HL-60 (cell line): ENCODE data around the gene CEP164.

ENCODE experiments used
- DNase-seq, 2 experiments: peaks; one replicate each; pipeline ENCODE4 v3.0.0-alpha.2; 2010 to 2020; ENCODE audit warnings: low read depth in 1 of 2, low spot score in 1 of 2
- H3K27ac ChIP-seq: fragments of 250-450 bp; sonication (Bioruptor Pico); replicated peaks from 2 replicates; pipeline ENCODE4 v1.5.1; 2020; ENCODE audit warnings: mild to moderate bottlenecking, moderate library complexity
- H3K27me3 ChIP-seq: fragments of 250-450 bp; sonication (Bioruptor Pico); 2 replicates; pipeline ENCODE4 v1.5.1; 2021; ENCODE audit warnings: mild to moderate bottlenecking, moderate library complexity; ENCODE audit not compliant: insufficient read depth, poor library complexity, severe bottlenecking
- H3K4me3 ChIP-seq: replicated peaks from 2 replicates; pipeline ENCODE4 v1.5.1; 2011; ENCODE audit warnings: mild to moderate bottlenecking, control low read depth, low read length; ENCODE audit not compliant: insufficient read depth
- GABPA ChIP-seq: IDR thresholded peaks from 2 replicates; pipeline ENCODE4 v1.6.1; 2012; ENCODE audit warnings: low read depth
- POLR2AphosphoS5 ChIP-seq: IDR thresholded peaks from 2 replicates; pipeline ENCODE4 v1.6.1; 2012; ENCODE audit warnings: low read depth
- REST ChIP-seq: IDR thresholded peaks from 2 replicates; pipeline ENCODE4 v1.6.1; 2012; ENCODE audit warnings: low read depth; ENCODE audit not compliant: insufficient replicate concordance
- SPI1 ChIP-seq: IDR thresholded peaks from 2 replicates; pipeline ENCODE4 v1.6.1; 2012; ENCODE audit warnings: low read depth, mild to moderate bottlenecking, borderline replicate concordance
- TF ChIP-seq, protein P1 (sequence below): IDR thresholded peaks from one replicate; pipeline ENCODE4 v1.5.1; 2011; ENCODE audit warnings: low read length, control low read depth, inconsistent platforms; ENCODE audit not compliant: insufficient read depth

The CEP164 gene

GRCh38 chr11:117366875-117367274 lies 39.2 kb downstream of the CEP164 start:
- DNase-seq: no peak
- Histone ChIP-seq H3K27ac (no peak overlapping the region), H3K4me3 (no peak overlapping the region), H3K27me3 (no peaks in the 10 kb centered on the region)
- TF ChIP-seq POLR2AphosphoS5 (no peak), SPI1 (no peak), GABPA (no peak), REST (no peak)
- TF ChIP-seq, protein P1, sequence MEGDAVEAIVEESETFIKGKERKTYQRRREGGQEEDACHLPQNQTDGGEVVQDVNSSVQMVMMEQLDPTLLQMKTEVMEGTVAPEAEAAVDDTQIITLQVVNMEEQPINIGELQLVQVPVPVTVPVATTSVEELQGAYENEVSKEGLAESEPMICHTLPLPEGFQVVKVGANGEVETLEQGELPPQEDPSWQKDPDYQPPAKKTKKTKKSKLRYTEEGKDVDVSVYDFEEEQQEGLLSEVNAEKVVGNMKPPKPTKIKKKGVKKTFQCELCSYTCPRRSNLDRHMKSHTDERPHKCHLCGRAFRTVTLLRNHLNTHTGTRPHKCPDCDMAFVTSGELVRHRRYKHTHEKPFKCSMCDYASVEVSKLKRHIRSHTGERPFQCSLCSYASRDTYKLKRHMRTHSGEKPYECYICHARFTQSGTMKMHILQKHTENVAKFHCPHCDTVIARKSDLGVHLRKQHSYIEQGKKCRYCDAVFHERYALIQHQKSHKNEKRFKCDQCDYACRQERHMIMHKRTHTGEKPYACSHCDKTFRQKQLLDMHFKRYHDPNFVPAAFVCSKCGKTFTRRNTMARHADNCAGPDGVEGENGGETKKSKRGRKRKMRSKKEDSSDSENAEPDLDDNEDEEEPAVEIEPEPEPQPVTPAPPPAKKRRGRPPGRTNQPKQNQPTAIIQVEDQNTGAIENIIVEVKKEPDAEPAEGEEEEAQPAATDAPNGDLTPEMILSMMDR: no peak

DNA sequence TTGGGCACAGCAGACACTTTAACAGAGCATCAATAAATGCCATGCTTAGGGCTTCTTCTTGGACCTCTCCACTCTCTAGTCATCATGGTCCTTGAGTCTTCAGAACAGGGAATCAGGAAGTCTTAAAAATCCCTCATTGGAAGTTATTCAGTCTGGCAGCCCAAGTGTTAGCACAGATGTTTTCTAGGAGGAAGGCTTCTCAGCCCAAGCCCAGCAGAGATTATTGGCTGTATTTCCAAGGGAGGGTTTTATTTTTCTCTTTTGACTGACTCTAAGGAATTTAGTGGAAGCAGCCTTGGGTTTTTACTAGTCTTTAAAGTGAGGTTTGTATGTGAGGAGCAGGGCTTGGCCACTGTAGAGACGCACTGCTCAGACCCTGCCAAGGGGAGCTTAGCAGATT lies 41.9 kb downstream of the CEP164 start:
- TF ChIP-seq, protein P1: no peak
- TF ChIP-seq GABPA (no peak), SPI1 (no peak)
- H3K4me3 ChIP-seq: no peak overlapping the region
- no peak overlapping the region for H3K27ac ChIP-seq
- no peak for DNase-seq
- no peaks in the 10 kb centered on the region for H3K27me3 ChIP-seq

DNA sequence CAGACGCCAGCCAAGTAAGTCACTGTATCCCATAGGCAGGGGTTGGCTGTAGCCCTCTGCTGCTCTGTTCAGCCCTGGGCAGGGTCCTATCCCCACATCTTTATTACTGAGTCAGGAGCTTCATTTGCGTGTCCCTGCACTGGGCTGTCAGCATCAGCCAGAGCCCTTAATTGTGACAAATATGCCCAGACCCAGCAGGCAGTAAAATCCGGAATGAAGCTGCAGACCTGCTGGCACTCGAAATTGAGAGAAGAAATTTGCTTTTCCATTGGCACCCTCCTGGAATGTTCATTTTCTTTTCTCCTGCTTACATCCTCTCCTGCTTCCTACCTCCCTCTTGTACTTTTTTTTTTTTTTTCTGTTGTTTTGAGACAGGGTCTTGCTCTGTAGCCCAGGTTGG lies 43.8 kb downstream of the CEP164 start:
- TF ChIP-seq, protein P1: no peak
- TF ChIP-seq SPI1: no peak
- TF ChIP-seq POLR2AphosphoS5: no peak
- TF ChIP-seq REST: no peak
- no peak for TF ChIP-seq GABPA
- Histone ChIP-seq H3K27ac (no peak overlapping the region), H3K27me3 (no peaks in the 10 kb centered on the region), H3K4me3 (no peak overlapping the region)
- no peak for DNase-seq

DNA sequence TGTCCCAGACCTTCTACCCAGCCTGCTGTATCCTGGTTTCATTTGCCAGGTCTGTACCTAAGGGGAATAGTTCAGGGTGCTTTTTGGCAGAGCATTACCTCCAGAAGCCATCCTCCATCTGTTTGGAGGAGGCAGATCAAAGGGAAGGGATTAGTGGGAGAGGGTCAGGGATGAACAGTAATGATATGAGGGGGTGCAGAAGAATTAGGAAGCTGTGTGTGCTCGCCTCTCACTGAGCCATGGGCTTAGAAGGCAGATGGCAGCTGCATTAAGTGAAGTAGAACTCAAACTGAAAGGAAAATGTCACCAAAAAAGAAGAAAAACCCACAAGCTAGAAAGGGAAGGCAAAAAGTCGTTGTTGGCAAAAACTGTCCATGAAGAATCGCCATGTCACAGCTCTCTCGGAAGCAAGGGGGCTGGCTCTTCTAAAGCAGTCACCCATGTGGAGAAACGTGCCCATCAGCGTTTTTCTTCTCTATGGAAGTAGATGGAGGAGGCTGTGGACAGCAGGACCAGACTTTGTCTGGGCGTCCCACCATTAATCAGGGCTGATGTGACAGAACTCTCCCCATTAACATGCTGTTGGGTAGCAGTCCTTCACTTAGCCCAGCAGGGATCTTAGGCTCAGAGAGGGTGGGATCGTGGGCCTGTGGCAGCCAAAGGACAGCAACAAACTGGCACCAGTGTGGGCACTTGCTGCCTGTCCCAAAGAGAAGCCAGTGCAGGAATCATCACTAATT lies 46.8 kb downstream of the CEP164 start:
- H3K27me3 ChIP-seq: no peaks in the 10 kb centered on the region
- H3K4me3 ChIP-seq: no peak overlapping the region
- TF ChIP-seq, protein P1: no peak
- no peak for TF ChIP-seq GABPA
- TF ChIP-seq REST: no peak
- DNase-seq: no peak
- H3K27ac ChIP-seq: no peak overlapping the region
